Lower leg skin (tissue), 3 donors: ENCODE results near the gene TTC38.

ENCODE experiments used
- CTCF ChIP-seq, 3 donors: fragments of 450-650 bp; IDR thresholded peaks; one replicate each; pipeline ENCODE4 v1.5.1; 2016; ENCODE audit warnings: antibody characterized with exemption in 3 of 3, mild to moderate bottlenecking in 3 of 3, moderate library complexity in 2 of 3
- POLR2A ChIP-seq, 2 donors: fragments of 450-650 bp; IDR thresholded peaks; one replicate each; pipeline ENCODE4 v1.6.1; 2016 to 2017; ENCODE audit warnings: antibody characterized with exemption in 2 of 2, mild to moderate bottlenecking in 1 of 2, moderate library complexity in 1 of 2

- TF ChIP-seq CTCF (IDR thresholded peaks at IDR 0.05) (no peak), POLR2A (IDR thresholded peaks at IDR 0.05) (no peak)
Observed at GRCh38 chr22:46292173-46292572, 24.4 kb downstream of the TTC38 start.
